CD4-positive, alpha-beta T cell treated with Interleukin-15 for 4 hours (primary cell): ENCODE measurements around the gene CAV1.
"Not testable (repeated sequence)": the region's sequence is repeated elsewhere in the genome, so short reads cannot be mapped to it uniquely, and the experiment has no call there.

Experiments used
- DNase-seq: peaks from one replicate; pipeline ENCODE4 v3.0.0-alpha.2; 2020; ENCODE audit warnings: low spot score

The CAV1 gene

GRCh38 chr7:116583653-116584052 is 58.8 kb downstream of the CAV1 start:
- no peak for DNase-seq

GRCh38 chr7:116584721-116585120 is 59.9 kb downstream of the CAV1 start:
- DNase-seq = no peak

GRCh38 chr7:116585392-116585791 is 60.6 kb downstream of the CAV1 start:
- DNase-seq = no peak

DNA sequence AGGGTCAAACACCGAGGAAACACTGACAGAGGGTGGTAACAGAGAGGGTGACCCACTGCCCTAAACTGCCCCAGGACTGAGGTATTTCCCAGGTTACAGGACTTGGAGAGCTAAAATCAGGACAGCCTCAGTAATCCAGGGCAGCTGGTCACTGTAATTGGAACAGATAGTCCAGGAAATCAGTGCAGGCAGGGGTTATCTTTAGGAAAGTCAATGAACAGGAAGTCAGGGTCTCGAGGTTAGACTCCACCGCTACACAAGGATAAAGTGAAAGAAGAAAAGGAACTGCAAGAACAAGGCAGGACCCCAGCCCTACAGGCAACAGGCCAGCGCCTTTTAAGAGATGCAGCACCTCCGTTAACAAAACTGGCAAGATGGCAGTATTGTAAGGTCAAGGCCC is 61.1 kb downstream of the CAV1 start:
- DNase-seq = no peak

DNA sequence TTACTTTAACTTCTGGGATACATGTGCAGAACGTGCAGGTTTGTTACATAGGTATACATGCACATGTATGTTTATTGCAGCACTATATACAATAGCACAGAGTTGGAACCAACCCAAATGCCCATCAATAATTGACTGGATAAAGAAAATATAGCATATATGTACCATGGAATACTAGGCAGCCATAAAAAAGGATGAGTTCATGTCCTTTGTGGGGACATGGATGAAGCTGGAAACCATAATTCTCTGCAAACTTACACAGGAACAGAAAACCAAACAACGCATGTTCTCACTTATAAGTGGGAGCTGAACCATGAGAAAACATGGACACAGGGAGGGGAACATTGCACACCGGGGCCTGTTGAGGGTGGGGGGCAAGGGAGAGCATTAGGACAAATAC is 62.4 kb downstream of the CAV1 start:
- DNase-seq = not testable (repeated sequence)

- DNase-seq = no peak
These were observed 63.4 kb downstream of the CAV1 start for GRCh38 chr7:116588225-116588624.

DNA sequence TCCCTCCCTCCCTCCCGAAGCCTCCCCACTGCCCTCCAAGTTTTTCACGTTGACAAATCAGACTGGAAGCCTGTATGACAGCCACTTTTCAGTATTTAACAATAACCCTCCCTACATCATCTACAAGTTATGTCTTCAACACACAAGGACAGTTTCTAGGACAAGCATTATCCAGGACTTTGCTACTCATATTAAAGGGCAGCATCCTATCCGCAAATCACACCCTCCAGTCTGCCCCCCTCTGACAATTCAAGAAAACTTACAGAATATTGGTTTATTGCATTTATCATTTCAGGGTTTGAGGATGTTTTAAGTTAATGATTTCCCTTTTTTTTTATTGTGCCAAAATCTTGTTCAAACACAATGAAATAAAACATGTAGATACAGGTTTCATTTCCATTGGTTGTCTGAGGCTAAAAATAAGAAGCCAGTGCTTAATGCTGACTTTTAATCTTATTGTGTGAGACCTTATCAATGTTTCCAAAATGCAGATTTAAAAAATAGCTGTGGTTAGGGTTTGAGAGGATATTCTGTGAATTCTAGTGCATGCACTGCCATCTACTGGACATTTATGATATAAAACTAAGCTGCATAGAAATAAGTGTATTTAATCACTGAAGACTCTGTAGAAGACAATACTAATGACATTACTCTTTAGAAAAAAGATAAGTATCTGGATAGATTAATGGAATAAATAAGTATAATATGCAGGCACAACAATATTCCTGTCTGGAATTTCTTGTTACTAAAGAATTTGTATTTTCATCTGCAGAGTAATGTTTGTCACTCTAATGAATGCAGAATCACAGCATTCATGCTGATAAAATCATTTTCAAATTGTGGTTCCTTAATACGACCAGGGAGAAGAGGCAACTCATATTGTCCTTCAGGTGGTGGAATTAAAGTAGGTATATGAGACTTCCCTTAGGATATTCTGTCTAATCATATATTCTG is 64.1 kb downstream of the CAV1 start:
- DNase-seq = peak; percentile 52

GRCh38 chr7:116591202-116592040 is 66.6 kb downstream of the CAV1 start:
- DNase-seq = peak; percentile 13

- DNase-seq = no peak
These were observed 67.2 kb downstream of the CAV1 start for GRCh38 chr7:116592041-116592355.

DNA sequence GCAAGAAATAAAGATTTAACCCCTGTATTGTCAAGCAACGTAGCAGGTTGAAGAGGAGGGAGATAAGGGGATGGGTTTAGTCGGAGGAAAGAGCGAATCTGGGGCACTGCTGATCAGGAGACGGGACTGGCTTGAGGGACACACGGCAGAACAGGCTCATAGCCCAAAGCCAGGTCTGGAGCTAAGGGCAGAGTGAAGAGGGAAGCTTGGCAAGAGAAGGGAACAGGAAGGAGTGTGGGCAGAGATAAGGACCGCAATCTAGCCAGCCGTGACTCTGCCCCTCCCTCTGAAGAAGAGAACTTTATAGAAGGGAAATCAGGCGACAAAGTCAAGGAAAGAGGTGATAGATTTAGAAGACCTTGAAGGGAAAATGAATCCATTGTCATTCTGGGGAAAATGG is 67.6 kb downstream of the CAV1 start:
- DNase-seq = no peak

DNA sequence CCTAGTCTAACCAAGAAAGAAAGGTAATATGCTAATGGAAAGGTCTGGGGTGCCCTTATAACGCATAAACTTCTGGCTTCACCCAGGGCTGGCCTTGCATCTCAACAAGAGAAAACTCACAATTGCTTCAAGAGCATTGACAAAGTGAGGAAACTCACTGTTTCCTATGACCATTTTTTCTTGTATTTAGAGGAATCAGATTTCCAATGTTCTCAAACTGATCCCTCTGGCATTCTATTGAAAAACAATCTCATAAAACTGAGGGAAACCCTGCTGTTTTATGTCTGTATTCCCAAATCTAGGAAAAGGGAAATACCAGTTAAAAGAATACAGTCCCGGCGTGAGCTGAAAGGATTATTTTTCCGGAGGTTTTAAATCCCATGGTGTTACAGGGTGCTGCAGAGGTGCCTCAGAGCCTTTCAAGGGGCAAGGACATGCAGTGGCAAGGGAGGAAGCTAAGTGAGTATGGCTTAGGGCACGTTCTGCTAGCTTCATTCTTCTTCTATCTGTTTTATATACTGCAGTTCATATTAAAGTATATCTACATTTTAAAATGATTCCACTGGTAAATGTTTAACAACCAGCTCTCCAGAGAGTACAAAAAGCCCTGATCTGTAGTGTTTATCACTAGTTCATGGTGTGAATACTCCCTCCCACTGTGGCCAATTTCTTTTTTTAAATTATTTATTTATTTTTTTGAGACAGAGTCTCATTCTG is 68.7 kb downstream of the CAV1 start:
- no peak for DNase-seq

DNA sequence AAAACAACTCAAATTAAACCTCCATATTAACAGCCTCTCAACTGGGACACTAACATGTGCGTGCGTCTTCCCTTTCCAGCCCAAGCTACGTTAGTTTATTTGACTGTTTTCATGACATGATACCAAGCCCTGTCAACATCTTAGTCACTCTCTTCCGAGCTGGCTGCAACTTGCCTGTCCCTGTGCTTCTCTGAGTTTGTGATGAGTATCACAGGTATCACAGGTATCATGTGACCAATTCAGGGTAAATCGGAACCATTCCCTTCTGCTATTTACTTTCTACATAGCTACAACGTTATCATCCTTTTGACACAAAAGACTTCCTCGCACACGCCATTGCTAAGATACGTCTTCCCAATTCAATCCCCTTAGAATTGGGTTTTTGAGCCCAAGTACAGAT is 70.2 kb downstream of the CAV1 start:
- DNase-seq = no peak

DNA sequence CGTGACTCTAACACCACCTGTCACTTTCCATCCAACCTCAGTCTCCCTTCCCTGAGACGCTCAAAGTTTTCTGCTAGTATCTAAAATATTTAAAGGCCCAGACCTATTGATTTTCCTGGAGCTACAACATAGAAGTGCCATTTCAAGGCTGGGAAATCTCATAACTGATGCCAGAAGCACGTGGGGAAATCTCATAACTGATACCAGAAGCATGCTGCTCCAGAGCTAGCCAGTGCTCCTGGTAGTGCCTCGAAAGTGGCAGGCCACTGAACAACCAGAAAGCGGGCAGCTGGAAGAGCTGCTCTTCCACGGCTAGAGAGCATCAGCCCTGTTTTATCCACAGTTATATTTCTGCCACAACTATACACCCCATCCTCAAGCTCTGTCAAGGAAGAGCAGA is 72.5 kb downstream of the CAV1 start:
- no peak for DNase-seq

DNA sequence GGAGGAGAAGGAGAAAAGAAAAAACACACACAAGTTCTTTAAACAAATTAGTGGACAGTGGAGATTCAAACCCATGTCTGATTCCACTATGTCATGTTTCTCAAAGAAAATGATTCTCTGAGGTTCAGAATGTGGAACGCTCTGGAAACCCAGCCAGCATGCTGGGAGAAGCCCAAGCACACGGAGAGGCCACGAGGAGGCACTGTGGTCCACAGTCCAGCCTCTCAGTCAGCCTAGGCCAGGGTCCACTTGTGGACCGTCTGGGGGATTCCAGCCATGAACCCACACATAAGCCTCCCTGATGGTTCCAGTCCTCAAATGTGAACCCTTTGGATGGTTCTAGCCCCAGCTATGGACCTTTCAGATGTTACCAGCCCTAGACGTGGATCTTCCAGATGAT is 73.4 kb downstream of the CAV1 start:
- DNase-seq = no peak

- DNase-seq = no peak
These were observed 74.0 kb downstream of the CAV1 start for GRCh38 chr7:116598861-116599260.

GRCh38 chr7:116601426-116601825 is 76.6 kb downstream of the CAV1 start:
- DNase-seq = no peak

DNA sequence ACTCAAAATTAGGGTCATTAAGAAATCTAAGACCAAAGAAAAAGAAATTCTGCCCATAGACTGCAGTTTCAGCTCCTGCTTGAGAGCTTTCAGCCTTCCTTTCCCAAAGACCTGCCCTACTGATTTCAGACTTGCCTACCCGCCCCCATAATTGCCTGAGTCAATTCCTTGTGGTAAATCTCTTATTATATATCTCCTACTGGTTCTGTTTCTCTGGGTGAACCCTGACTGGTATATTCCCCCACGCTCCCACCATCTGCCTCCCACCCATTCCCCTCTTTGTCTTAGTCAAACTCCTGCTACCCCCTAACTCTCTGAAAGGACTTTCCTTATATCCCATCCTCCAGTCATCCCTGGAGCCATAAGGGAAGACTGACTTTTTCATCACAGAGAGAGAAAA is 82.5 kb downstream of the CAV1 start:
- no peak for DNase-seq

DNA sequence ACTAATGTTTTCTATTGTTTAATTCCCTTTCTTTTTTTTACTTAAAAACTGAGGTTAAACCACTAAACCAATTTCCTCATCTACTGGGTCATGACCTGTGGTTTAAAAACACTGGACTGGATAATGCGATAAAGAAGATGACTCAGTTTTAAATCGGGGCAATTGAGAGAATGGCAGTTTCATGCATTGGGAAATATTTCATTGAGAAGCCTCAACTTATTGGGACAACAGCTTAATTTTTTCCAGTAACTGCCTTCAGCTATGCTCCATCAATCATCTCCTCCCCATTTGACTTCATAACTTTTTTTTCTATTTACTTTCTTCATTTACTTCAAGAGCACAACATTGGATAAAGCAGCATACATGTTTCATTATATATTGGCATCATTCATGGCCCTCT is 85.4 kb downstream of the CAV1 start:
- DNase-seq = no peak

DNA sequence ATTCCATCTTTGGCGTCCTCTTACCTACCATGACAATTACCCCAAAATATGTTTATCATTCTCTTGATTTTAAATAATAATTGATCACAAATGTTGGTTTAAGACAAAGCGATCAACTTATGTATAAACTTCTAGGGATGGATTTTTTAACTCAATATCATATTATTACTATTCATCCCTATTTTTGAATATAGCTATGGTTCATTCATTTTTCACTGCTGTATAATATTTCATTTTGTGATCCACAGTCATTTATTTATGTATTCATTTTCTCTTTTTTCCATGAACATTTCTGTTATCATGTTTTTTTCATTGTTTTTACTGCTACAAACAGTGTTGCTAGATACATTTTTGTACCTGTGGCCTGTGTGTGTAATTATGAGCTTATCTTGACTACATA is 85.9 kb downstream of the CAV1 start:
- DNase-seq = no peak
